Sigmoid colon (tissue), 7 donors: ENCODE results near the gene PTPN14. TPM values are rescaled to one million over a fixed set of nuclear protein-coding genes. Genes with fewer than 3 reads are reported as not detected.

Experiments
- DNase-seq: peaks from one replicate; pipeline ENCODE4 v3.0.0-alpha.2; 2019
- H3K27ac ChIP-seq, 4 donors: fragments of 200-600 bp; sonication (generic); one replicate each; pipeline ENCODE4 v1.5.1; 2016 to 2019; ENCODE audit warnings: mild to moderate bottlenecking in 1 of 4
- H3K27me3 ChIP-seq, 3 donors: fragments of 200-600 bp; sonication (generic); one replicate each; pipeline ENCODE4 v1.5.1; 2019; ENCODE audit warnings: mild to moderate bottlenecking in 1 of 3
- H3K36me3 ChIP-seq, 4 donors: fragments of 200-600 bp; sonication (generic); one replicate each; pipeline ENCODE4 v1.5.1; 2016 to 2019
- H3K4me1 ChIP-seq, 4 donors: fragments of 200-600 bp; sonication (generic); one replicate each; pipeline ENCODE4 v1.5.1; 2017 to 2019
- H3K4me3 ChIP-seq, 4 donors: fragments of 200-600 bp; sonication (generic); one replicate each; pipeline ENCODE4 v1.5.1; 2017 to 2019; ENCODE audit warnings: mild to moderate bottlenecking in 2 of 4, moderate library complexity in 1 of 4
- H3K9me3 ChIP-seq, 4 donors: fragments of 200-600 bp in 3 of 4; sonication (generic) in 3 of 4; one replicate each; pipeline versions ENCODE4 v1.5.1 to v1.6.1; 2013 to 2019
- CTCF ChIP-seq, 4 experiments: fragments of 450-650 bp in 3 of 4; fragments of 200-600 bp in 1 of 4; IDR thresholded peaks; one replicate each; pipeline ENCODE4 v1.5.1; 2016 to 2019; ENCODE audit warnings: antibody characterized with exemption in 4 of 4, mild to moderate bottlenecking in 3 of 4, moderate library complexity in 2 of 4
- EP300 ChIP-seq, 4 donors: sonication (generic); formaldehyde crosslinking; IDR thresholded peaks; one replicate each; pipeline ENCODE4 v1.6.1; 2017; ENCODE audit warnings: antibody characterized with exemption in 4 of 4
- POLR2A ChIP-seq, 2 donors: fragments of 450-650 bp; IDR thresholded peaks; one replicate each; pipeline ENCODE4 v1.6.1; 2016; ENCODE audit warnings: antibody characterized with exemption in 2 of 2, mild to moderate bottlenecking in 2 of 2, moderate library complexity in 2 of 2
- POLR2AphosphoS5 ChIP-seq, 4 donors: sonication (generic); formaldehyde crosslinking; IDR thresholded peaks; one replicate each; pipeline ENCODE4 v1.6.1; 2017; ENCODE audit warnings: antibody characterized with exemption in 4 of 4
- WGBS, 2 donors: extraction: QIAGEN DNeasy Blood & Tissue Kit; methylation state at CpG; one replicate each; pipeline ENCODE4 v1.1.7; 2013; 5-methylcytosine and 5-hydroxymethylcytosine counted together
- intact Hi-C: fragments of 100-400 bp; cut with DNase I; formaldehyde crosslinking; loops from one replicate; pipeline ENCODE4 v1.15.1; 2023
- polyA plus RNA-seq, 3 donors: library from polyadenylated mRNA; stranded (reverse); fragments of 200-250 nt; gene quantifications; one replicate each; pipeline ENCODE4 v1.2.3, GENCODE V29; 2013
- total RNA-seq, 4 donors: library from RNA; depleted of rRNA; stranded (reverse); fragments of >200 nt; gene quantifications; one replicate each; pipeline ENCODE4 v1.1.0, GENCODE V29; 2016
- donor health status: healthy with polysubstance abuse.
- donor health status: Bipolar disorder and iron deficiency.
- donor health status: healthy.

PTPN14 gene
- total and polyA plus RNA-seq, 7 donors, result 0.46 to 35.5 (median 20.1) TPM

GRCh38 chr1:214541206-214541605 is 10.2 kb downstream of the PTPN14 start:
- peaks cover 0 to 77% (median 60%) of the 10 kb centered on the region in 4 donors for H3K4me1 ChIP-seq
- intact Hi-C loops, result no loop called here
- H3K36me3 ChIP-seq, result no peaks in the 10 kb centered on the region
- H3K27ac ChIP-seq, result peak overlapping the region; percentile 52 to 76 (median 70)
- no peak overlapping the region for H3K4me3 ChIP-seq
- H3K9me3 ChIP-seq, result no peaks in the 10 kb centered on the region
- no peaks in the 10 kb centered on the region for H3K27me3 ChIP-seq
- WGBS, 2 donors, result 89 to 95% methylated on average over 2 of the region's 2 CpGs
- TF ChIP-seq POLR2AphosphoS5 (IDR thresholded peaks at IDR 0.05) (no peak), EP300 (IDR thresholded peaks at IDR 0.05) (no peak), POLR2A (IDR thresholded peaks at IDR 0.05) (no peak), CTCF (IDR thresholded peaks at IDR 0.05) (no peak)
- no peak for DNase-seq

GRCh38 chr1:214540324-214540723 is 11.1 kb downstream of the PTPN14 start:
- Histone ChIP-seq H3K36me3 (no peaks in the 10 kb centered on the region), H3K27me3 (no peaks in the 10 kb centered on the region), H3K9me3 (no peaks in the 10 kb centered on the region), H3K4me1 (peaks cover 0 to 71% (median 60%) of the 10 kb centered on the region in 4 donors), H3K27ac (peak overlapping the region; percentile 12 to 76 (median 70)), H3K4me3 (no peak overlapping the region)
- intact Hi-C loops, result no loop called here
- 75 to 85% methylated on average over 5 of the region's 5 CpGs for WGBS, 2 donors
- TF ChIP-seq POLR2AphosphoS5 (IDR thresholded peaks at IDR 0.05) (no peak), POLR2A (IDR thresholded peaks at IDR 0.05) (no peak), EP300 (IDR thresholded peaks at IDR 0.05) (no peak), CTCF (IDR thresholded peaks at IDR 0.05) (no peak)
- DNase-seq, result no peak

GRCh38 chr1:214538496-214538895 is 12.9 kb downstream of the PTPN14 start:
- peak overlapping the region; percentile 24 to 76 (median 70) for H3K27ac ChIP-seq
- TF ChIP-seq POLR2A (IDR thresholded peaks at IDR 0.05) (no peak), POLR2AphosphoS5 (IDR thresholded peaks at IDR 0.05) (no peak), CTCF (IDR thresholded peaks at IDR 0.05) (no peak), EP300 (IDR thresholded peaks at IDR 0.05) (no peak)
- H3K27me3 ChIP-seq, result no peaks in the 10 kb centered on the region

DNA sequence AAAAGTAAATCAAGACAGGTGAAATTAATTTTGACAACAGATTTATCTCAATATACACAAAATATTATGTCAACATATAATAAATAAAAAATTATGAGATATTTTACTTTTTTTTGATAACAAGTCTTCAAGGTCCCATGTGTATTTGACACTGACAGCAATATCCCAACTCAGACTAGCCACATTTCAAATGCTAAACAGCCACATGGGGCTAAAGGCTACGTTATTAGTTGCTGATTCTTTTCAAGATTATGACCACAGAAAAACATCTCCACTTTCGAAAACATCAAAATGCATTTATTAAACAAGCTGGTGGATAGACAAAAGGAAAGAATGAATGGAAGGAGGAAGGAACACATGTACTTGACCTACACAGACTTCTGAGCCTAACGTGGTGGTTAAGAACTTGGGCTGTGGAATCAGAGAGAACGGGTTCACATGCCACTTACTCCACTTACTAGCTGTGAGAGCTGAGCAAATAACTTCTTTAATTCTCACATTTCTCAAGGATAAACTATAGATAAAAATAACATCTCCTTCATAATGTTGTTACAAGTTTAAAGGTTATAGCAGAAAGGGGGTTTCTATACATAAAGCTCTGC is 13.4 kb downstream of the PTPN14 start:
- Histone ChIP-seq H3K9me3 (no peaks in the 10 kb centered on the region), H3K27ac (peak overlapping the region; percentile 24 to 76 (median 70)), H3K4me3 (no peak overlapping the region), H3K27me3 (no peaks in the 10 kb centered on the region), H3K4me1 (peaks cover 0 to 67% (median 56%) of the 10 kb centered on the region in 4 donors), H3K36me3 (peaks cover 0 to under 1% (median 0%) of the 10 kb centered on the region in 4 donors)
- intact Hi-C loops, result loop anchor here (5.0 kb wide), 1 partner anchor 41 kb away; no protein-coding TSS in a partner anchor
- TF ChIP-seq POLR2A (IDR thresholded peaks at IDR 0.05) (no peak), CTCF (IDR thresholded peaks at IDR 0.05) (no peak), POLR2AphosphoS5 (IDR thresholded peaks at IDR 0.05) (no peak), EP300 (IDR thresholded peaks at IDR 0.05) (no peak)
- DNase-seq, result no peak
- 85 to 87% methylated on average over 4 of the region's 4 CpGs for WGBS, 2 donors

More at GRCh38 chr1:214538496-214538895, 12.9 kb downstream of the PTPN14 start:
- H3K36me3 ChIP-seq, result no peaks in the 10 kb centered on the region
- H3K9me3 ChIP-seq, result no peaks in the 10 kb centered on the region
- WGBS, 2 donors, result 76 to 88% methylated on average over 3 of the region's 3 CpGs
- intact Hi-C loops, result loop anchor here (5.0 kb wide), 1 partner anchor 41 kb away; no protein-coding TSS in a partner anchor
- no peak overlapping the region for H3K4me3 ChIP-seq
- peaks cover 0 to 71% (median 58%) of the 10 kb centered on the region in 4 donors for H3K4me1 ChIP-seq
- DNase-seq, result no peak
